ENCODE results near the gene TBXA2R.

DNA sequence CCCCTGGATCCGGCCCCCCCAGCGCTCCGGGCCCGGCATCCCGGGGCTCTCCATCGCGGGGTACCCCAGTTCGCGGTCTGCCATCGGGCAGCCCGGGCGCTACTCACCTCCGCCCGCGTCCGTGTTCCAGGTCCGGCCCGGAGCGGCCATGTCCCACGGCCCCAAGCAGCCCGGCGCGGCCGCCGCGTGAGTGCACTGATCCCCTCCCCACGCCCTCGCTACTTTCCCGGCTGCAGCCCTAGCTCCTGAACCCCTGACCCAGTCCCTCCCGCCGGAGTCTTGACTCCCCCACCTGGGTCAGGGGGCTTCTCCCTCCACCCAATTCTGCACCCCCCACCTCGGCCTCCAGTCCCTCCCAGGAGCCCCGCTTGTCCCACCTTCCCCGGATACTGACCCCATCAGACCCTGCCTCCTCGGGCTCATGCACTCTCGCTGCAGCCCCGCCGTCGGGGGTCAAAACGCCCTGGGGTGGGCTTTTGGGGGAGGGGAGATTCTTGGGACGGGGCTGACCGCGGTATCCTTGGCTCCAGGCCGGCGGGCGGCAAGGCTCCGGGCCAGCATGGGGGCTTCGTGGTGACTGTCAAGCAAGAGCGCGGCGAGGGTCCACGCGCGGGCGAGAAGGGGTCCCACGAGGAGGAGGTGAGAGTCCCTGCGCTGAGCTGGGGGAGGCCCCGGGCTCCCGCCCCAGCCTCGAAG is 33.4 kb downstream of the TBXA2R start:
- no peak for TF ChIP-seq EZH2 (IDR thresholded peaks at IDR 0.05; ENCODE audit: low read depth, unreplicated experiment)
- TF ChIP-seq, protein P1, sequence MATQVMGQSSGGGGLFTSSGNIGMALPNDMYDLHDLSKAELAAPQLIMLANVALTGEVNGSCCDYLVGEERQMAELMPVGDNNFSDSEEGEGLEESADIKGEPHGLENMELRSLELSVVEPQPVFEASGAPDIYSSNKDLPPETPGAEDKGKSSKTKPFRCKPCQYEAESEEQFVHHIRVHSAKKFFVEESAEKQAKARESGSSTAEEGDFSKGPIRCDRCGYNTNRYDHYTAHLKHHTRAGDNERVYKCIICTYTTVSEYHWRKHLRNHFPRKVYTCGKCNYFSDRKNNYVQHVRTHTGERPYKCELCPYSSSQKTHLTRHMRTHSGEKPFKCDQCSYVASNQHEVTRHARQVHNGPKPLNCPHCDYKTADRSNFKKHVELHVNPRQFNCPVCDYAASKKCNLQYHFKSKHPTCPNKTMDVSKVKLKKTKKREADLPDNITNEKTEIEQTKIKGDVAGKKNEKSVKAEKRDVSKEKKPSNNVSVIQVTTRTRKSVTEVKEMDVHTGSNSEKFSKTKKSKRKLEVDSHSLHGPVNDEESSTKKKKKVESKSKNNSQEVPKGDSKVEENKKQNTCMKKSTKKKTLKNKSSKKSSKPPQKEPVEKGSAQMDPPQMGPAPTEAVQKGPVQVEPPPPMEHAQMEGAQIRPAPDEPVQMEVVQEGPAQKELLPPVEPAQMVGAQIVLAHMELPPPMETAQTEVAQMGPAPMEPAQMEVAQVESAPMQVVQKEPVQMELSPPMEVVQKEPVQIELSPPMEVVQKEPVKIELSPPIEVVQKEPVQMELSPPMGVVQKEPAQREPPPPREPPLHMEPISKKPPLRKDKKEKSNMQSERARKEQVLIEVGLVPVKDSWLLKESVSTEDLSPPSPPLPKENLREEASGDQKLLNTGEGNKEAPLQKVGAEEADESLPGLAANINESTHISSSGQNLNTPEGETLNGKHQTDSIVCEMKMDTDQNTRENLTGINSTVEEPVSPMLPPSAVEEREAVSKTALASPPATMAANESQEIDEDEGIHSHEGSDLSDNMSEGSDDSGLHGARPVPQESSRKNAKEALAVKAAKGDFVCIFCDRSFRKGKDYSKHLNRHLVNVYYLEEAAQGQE (IDR thresholded peaks at IDR 0.05; ENCODE audit: unreplicated experiment) = no peak
- TF ChIP-seq, protein P2, sequence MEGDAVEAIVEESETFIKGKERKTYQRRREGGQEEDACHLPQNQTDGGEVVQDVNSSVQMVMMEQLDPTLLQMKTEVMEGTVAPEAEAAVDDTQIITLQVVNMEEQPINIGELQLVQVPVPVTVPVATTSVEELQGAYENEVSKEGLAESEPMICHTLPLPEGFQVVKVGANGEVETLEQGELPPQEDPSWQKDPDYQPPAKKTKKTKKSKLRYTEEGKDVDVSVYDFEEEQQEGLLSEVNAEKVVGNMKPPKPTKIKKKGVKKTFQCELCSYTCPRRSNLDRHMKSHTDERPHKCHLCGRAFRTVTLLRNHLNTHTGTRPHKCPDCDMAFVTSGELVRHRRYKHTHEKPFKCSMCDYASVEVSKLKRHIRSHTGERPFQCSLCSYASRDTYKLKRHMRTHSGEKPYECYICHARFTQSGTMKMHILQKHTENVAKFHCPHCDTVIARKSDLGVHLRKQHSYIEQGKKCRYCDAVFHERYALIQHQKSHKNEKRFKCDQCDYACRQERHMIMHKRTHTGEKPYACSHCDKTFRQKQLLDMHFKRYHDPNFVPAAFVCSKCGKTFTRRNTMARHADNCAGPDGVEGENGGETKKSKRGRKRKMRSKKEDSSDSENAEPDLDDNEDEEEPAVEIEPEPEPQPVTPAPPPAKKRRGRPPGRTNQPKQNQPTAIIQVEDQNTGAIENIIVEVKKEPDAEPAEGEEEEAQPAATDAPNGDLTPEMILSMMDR (conservative IDR thresholded peaks at IDR 0.05; ENCODE audit: low read depth in 2 of 2) = no peak

All from GM23338 (cell line).